ENCODE results near the gene PM20D2. TPM values are rescaled to one million over a fixed set of nuclear protein-coding genes. Genes with fewer than 3 reads are reported as not detected.
A peak's percentile ranks its signal among the peaks of the same experiment; 100 is the strongest.
"Not testable (repeated sequence)": the region's sequence is repeated elsewhere in the genome, so short reads cannot be mapped to it uniquely, and the experiment has no call there.

Gene PM20D2, protein sequence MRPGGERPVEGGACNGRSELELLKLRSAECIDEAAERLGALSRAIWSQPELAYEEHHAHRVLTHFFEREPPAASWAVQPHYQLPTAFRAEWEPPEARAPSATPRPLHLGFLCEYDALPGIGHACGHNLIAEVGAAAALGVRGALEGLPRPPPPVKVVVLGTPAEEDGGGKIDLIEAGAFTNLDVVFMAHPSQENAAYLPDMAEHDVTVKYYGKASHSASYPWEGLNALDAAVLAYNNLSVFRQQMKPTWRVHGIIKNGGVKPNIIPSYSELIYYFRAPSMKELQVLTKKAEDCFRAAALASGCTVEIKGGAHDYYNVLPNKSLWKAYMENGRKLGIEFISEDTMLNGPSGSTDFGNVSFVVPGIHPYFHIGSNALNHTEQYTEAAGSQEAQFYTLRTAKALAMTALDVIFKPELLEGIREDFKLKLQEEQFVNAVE
- 13.9 and 14.2 TPM in 2 replicates for total RNA-seq (2014; rRNA removed; shearing (Covaris generic))
- polyA plus RNA-seq (2015; cell fraction: cytosol; rRNA removed): 10.6 and 12.7 TPM in 2 replicates
- polyA plus RNA-seq (2015; cell fraction: nucleus; rRNA removed): 17.8 and 19.5 TPM in 2 replicates

DNA sequence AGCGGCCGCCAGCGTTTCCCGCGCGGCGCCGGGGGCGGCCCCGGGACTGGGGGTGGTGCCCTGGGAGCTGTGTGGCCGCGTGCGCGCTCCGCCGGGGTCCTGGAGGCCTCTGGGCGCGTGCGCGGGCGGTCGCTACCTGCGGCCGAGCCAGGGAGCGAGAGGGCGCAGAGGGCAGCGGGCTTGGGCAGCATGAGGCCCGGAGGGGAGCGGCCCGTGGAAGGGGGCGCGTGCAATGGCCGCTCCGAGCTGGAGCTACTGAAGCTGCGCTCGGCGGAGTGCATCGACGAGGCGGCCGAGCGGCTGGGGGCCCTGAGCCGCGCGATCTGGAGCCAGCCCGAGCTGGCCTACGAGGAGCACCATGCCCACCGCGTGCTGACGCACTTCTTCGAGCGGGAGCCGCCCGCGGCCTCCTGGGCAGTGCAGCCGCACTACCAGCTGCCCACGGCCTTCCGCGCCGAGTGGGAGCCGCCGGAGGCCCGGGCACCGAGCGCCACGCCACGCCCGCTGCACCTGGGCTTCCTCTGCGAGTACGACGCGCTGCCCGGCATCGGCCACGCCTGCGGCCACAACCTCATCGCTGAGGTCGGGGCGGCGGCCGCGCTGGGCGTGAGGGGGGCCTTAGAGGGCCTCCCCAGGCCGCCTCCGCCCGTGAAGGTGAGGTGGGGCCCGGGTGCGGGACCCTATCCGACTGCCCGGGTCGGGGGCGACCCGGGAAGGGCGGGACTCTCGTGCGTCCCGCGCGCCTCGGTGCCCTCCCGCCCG lies at the start of gene PM20D2:
Gene PM20D2, plus strand, starts transcription at position 100 of the 762 bp plus-strand sequence. Its CDS starts 90 bp downstream, at position 190.
- in situ Hi-C loops (cut with HindIII; ENCODE audit: low pct_unique_long_range_greater_than_20kb, low sequenced_read_pairs): no loop called here
- DNase-seq (ENCODE audit: low read depth, low spot score): peak; percentile 57

DNA sequence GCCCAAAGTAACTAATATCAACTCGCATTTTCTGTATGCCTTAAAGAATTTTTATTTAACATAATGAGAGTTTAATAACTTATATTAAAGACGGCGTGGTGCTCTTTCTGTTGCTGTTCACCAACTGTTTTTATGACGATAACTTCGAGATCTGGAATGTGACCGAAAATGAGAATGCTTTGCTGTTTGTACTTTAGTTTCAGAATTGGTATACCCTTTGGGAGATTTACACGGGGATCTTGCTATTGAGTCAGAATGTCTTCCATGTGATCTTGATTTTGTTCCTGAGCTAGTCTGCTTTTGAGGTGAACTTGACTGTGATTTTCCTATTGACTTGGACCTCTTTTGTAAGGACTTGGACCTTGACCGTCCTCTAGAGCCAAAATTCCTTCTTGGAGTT lies 47.4 kb upstream of the PM20D2 start:
- DNase-seq (ENCODE audit: low read depth, low spot score): no peak
- in situ Hi-C loops (cut with HindIII; ENCODE audit: low pct_unique_long_range_greater_than_20kb, low sequenced_read_pairs): no loop called here

GRCh38 chr6:89100114-89100513 lies 45.7 kb upstream of the PM20D2 start:
- no peak for DNase-seq (ENCODE audit: low read depth, low spot score)
- in situ Hi-C loops (cut with HindIII; ENCODE audit: low pct_unique_long_range_greater_than_20kb, low sequenced_read_pairs): no loop called here

DNA sequence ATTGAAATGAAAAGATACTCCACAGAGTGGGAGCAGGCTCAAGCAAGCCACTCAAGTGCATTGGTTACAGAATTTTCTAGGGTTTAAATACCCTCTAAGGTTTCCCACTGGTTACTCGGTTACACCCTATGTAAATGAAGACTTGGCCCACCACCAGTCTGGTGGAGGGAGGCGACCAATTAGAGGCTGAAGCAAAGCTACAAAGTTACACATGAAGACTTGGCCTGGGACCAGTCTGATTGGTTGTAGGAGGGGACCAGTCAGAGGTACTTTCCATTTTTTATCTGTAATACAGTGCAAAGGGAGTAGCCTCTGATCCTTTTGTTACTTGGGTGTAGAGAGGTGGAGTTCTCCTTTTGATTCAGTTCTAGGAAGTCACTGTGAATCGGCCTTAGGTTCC lies 35.6 kb upstream of the PM20D2 start:
- DNase-seq (ENCODE audit: low read depth, low spot score): no peak
- in situ Hi-C loops (cut with HindIII; ENCODE audit: low pct_unique_long_range_greater_than_20kb, low sequenced_read_pairs): no loop called here

GRCh38 chr6:89111933-89112332 lies 33.9 kb upstream of the PM20D2 start:
- in situ Hi-C loops (cut with HindIII; ENCODE audit: low pct_unique_long_range_greater_than_20kb, low sequenced_read_pairs): no loop called here

GRCh38 chr6:89116702-89117101 lies 29.2 kb upstream of the PM20D2 start:
- DNase-seq (ENCODE audit: low read depth, low spot score): no peak

More at GRCh38 chr6:89111933-89112332, 33.9 kb upstream of the PM20D2 start:
- no peak for DNase-seq (ENCODE audit: low read depth, low spot score)

DNA sequence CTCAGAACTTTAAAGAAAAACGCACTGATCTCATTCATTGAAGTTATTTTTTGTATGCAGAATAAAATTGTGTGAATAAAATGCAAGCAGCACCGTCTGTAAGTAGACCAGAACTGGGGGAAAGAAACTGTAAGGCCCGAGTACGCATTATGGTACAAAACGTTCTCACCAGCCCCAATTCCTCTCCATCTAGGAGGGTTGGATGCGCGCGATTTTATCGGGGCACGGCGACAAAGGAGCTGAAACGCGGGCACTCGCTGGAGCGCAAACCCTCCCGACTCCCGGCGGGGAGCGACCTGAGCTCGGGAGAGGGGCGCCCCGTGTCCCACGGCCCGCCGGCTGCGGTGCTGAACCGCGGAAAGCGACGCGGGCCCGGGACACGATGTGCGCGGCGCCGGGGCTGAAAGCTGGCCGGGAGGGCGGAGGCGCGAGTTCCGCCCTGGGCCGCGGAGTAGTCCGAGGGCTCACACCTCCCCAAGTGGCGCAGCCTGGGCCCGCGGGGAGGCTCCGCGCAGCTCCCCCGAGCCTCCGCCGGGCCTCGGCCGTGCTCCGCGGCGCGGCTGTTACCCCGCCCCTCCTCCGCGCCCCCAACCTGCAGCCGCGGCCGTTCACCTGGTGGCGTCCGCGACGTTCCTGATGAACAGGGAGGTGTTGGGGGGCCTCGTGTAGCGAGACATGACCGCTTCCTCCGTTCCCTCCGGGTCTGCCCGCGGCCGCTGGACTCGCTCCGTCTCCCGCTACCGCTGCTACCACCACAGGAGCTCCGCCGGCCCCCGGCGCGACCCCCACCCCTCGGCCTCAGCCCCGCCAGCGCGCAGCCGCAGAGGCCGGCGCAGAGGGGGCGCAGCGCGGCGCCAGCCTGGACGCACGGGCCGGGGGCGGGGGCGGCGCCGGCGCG lies 28.4 kb upstream of the PM20D2 start, which contains the start of gene SRSF12:
Gene SRSF12, minus strand, starts transcription at position 861 of the 898 bp plus-strand sequence. Its CDS starts 184 bp downstream, at position 677.
- no peak for DNase-seq (ENCODE audit: low read depth, low spot score)
- in situ Hi-C loops (cut with HindIII; ENCODE audit: low pct_unique_long_range_greater_than_20kb, low sequenced_read_pairs): no loop called here

More at GRCh38 chr6:89116702-89117101, 29.2 kb upstream of the PM20D2 start:
- in situ Hi-C loops (cut with HindIII; ENCODE audit: low pct_unique_long_range_greater_than_20kb, low sequenced_read_pairs): no loop called here

GRCh38 chr6:89118931-89119330 lies 26.9 kb upstream of the PM20D2 start:
- in situ Hi-C loops (cut with HindIII; ENCODE audit: low pct_unique_long_range_greater_than_20kb, low sequenced_read_pairs): no loop called here
- no peak for DNase-seq (ENCODE audit: low read depth, low spot score)

DNA sequence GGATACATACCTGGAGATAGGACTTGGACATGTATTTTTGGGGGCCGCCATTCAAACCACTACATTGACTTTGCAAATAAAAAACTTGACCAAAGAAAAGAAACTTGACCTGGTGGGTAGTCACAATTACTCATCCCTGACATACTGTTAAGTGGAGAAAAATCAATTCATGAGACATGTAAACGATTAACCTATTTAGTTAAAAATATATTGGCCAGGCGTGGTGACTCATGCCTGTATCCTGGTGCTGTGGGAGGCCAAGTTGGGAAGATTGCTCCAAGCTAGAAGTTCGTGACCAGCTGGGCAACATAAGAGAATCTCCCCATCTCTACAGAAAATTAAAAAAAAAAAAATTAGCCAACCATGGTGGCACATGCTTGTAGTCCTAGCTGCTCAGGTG lies 25.5 kb upstream of the PM20D2 start:
- in situ Hi-C loops (cut with HindIII; ENCODE audit: low pct_unique_long_range_greater_than_20kb, low sequenced_read_pairs): no loop called here

DNA sequence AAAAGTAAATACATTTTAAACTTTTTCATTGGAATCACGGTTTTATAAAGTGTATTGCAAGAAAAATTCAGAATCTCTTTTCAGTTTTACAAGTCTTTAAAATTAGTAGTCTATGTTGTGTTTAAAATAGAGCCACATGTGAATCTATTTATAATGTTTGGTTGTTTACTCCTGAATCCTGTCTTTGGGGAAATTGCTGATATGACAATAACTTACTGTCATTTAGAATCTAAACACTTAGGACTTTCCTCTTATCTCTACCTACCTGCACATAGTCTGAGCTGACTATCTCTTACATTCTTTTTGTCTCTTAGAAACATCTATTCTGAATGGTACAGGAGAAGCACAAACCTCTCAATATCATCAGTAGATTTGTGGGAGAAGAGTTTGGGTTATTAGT lies 23.9 kb upstream of the PM20D2 start:
- in situ Hi-C loops (cut with HindIII; ENCODE audit: low pct_unique_long_range_greater_than_20kb, low sequenced_read_pairs): no loop called here
- DNase-seq (ENCODE audit: low read depth, low spot score): no peak

More for the DNA sequence above, 25.5 kb upstream of the PM20D2 start:
- DNase-seq (ENCODE audit: low read depth, low spot score): no peak

DNA sequence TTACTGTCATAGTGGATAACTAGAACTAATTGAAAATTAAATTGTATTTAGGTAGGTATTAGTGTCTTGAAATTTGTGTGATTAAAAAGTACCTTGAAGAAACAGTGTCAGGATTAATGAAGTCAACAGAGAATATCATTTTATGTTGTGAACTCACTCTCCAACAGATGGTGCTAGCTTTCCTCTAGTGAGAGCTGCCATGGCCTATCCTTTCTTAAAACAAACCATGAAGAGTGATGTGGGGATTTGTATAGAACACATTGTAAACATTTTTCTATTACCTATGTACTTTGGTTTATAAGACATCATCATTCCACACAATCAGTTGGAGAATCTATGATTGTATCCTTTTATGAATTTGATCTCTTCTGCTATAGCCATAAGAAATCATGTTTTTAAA lies 23.2 kb upstream of the PM20D2 start:
- DNase-seq (ENCODE audit: low read depth, low spot score): peak; percentile 61
- in situ Hi-C loops (cut with HindIII; ENCODE audit: low pct_unique_long_range_greater_than_20kb, low sequenced_read_pairs): no loop called here

DNA sequence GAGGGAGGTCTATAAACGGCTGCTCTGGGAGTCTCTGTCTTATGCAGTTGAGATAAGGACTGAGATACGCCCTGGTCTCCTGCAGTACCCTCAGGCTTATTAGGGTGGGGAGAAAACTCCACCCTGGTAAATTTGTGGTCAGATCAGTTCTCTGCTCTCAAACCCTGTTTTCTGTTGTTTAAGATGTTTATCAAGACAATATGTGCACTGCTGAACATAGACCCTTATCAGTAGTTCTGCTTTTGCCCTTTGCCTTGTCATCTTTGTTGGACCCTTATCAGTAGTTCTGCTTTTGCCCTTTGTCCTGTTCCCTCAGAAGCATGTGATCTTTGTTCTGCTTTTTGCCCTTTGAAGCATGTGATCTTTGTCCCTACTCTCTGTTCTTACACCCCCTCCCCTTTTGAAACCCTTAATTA lies 17.6 kb upstream of the PM20D2 start:
- in situ Hi-C loops (cut with HindIII; ENCODE audit: low pct_unique_long_range_greater_than_20kb, low sequenced_read_pairs); DNase-seq (ENCODE audit: low read depth, low spot score): not testable (repeated sequence)

GRCh38 chr6:89131599-89131998 lies 14.3 kb upstream of the PM20D2 start:
- DNase-seq (ENCODE audit: low read depth, low spot score): no peak
- in situ Hi-C loops (cut with HindIII; ENCODE audit: low pct_unique_long_range_greater_than_20kb, low sequenced_read_pairs): no loop called here

DNA sequence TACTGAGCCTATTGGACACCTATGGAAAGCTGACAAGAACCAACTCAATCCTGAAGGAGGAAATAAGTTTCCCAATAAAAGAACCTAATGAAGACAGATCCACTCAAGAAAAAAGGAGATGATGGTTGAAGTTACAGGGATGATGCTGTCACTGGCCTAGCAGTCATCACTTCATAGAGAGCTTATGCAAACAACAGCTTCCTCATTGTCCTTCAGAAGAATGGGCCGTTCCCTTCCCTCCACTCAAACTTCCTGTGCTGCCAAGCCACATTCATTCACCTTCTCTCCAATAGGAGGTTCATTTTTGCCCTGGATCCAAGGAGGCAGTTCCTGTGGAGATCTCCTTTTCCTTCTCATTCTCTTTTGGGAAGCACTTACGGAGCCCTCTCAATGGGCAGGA lies 13.8 kb upstream of the PM20D2 start:
- in situ Hi-C loops (cut with HindIII; ENCODE audit: low pct_unique_long_range_greater_than_20kb, low sequenced_read_pairs): no loop called here
- DNase-seq (ENCODE audit: low read depth, low spot score): no peak

DNA sequence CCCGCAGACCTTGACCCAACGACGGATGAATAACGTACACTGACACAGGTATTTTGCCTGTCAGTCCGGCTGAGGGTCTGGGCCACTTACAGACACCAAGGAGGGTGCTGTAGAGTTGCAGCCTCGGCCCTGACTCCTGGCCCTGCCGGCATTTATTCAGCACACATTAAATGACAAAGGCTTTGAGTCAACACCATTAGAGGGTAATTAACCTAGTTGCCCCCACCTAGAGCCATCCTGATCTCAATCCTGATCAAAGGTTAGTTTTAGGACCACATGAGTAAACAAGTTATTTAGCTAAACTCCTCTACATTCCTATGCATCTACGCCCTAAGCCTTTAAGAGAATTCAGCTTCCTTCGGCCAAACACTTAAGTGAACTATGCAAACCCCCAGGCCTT lies 11.9 kb upstream of the PM20D2 start:
- in situ Hi-C loops (cut with HindIII; ENCODE audit: low pct_unique_long_range_greater_than_20kb, low sequenced_read_pairs): no loop called here
- no peak for DNase-seq (ENCODE audit: low read depth, low spot score)

- DNase-seq (ENCODE audit: low read depth, low spot score): no peak
- in situ Hi-C loops (cut with HindIII; ENCODE audit: low pct_unique_long_range_greater_than_20kb, low sequenced_read_pairs): no loop called here
Observed at GRCh38 chr6:89134723-89135122, 11.1 kb upstream of the PM20D2 start.

DNA sequence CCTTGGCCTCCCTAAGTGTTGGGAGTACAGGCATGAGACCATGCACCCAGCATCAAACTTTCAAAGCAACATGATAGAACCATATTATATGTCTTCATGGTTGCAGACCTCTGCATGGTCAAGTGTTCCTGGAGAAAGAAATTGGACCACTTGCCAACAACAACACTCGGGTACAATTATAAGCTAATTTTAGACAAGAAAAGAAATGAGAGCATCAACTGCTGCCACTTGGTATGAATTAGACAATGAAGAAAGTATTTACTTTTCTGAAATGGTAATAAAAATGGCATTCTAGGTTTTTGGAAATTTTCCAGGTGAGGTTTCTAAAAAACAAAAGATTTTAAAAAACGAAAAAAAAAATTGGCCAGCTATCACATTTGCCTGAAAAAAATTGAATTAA lies 7.7 kb upstream of the PM20D2 start:
- in situ Hi-C loops (cut with HindIII; ENCODE audit: low pct_unique_long_range_greater_than_20kb, low sequenced_read_pairs): no loop called here
- DNase-seq (ENCODE audit: low read depth, low spot score): no peak

Data from SK-MEL-5 (cell line).